Mesenchymal stem cell (in vitro differentiated cells and primary cell): ENCODE results near the gene AMPH.

ENCODE experiments used
- DNase-seq: peaks from one replicate; pipeline ENCODE4 v3.0.0-alpha.2; 2013
- H2AFZ ChIP-seq: one replicate; pipeline ENCODE4 v1.6.1; 2013; ENCODE audit warnings: low read depth, mild to moderate bottlenecking, control low read depth, inconsistent platforms, low read length, moderate library complexity
- H2AK5ac ChIP-seq: 2 replicates; pipeline ENCODE4 v1.6.1; 2013; ENCODE audit warnings: low read length, moderate library complexity, mild to moderate bottlenecking, inconsistent platforms; ENCODE audit not compliant: severe bottlenecking
- H2BK120ac ChIP-seq: one replicate; pipeline ENCODE4 v1.6.1; 2013; ENCODE audit warnings: low read depth, mild to moderate bottlenecking, inconsistent platforms, low read length, moderate library complexity
- H2BK12ac ChIP-seq, 2 experiments: one replicate each; pipeline ENCODE4 v1.6.1; 2013; ENCODE audit warnings: inconsistent platforms in 2 of 2, low read length in 2 of 2, mild to moderate bottlenecking in 2 of 2, moderate library complexity in 2 of 2, control low read depth in 1 of 2
- H2BK15ac ChIP-seq: one replicate; pipeline ENCODE4 v1.6.1; 2013; ENCODE audit warnings: mild to moderate bottlenecking, low read depth, inconsistent platforms; ENCODE audit not compliant: poor library complexity, severe bottlenecking
- H2BK5ac ChIP-seq: 2 replicates; pipeline ENCODE4 v1.6.1; 2013; ENCODE audit warnings: low read depth, mild to moderate bottlenecking, low read length, control low read depth, inconsistent platforms; ENCODE audit not compliant: poor library complexity, severe bottlenecking
- H3K14ac ChIP-seq, 2 experiments: one replicate each; pipeline ENCODE4 v1.6.1; 2013; ENCODE audit warnings: inconsistent platforms in 2 of 2, low read length in 2 of 2, control low read depth in 1 of 2, mild to moderate bottlenecking in 1 of 2, moderate library complexity in 1 of 2
- H3K18ac ChIP-seq, 2 experiments: one replicate each; pipeline ENCODE4 v1.6.1; 2013; ENCODE audit warnings: inconsistent platforms in 2 of 2, low read length in 2 of 2, control low read depth in 1 of 2, low read depth in 1 of 2, mild to moderate bottlenecking in 1 of 2
- H3K23ac ChIP-seq, 2 experiments: one replicate each; pipeline ENCODE4 v1.6.1; 2013; ENCODE audit warnings: inconsistent platforms in 2 of 2, low read length in 2 of 2, mild to moderate bottlenecking in 2 of 2, moderate library complexity in 2 of 2, control low read depth in 1 of 2
- H3K27ac ChIP-seq: 2 replicates; pipeline ENCODE4 v1.5.1; 2013; ENCODE audit warnings: mild to moderate bottlenecking, moderate library complexity, low read length, control low read depth, inconsistent platforms; ENCODE audit not compliant: poor library complexity, severe bottlenecking
- H3K27me3 ChIP-seq, 2 experiments: 2 replicates each; pipeline versions ENCODE4 v1.6.1 to v1.7.0; 2013; ENCODE audit warnings: low read length in 2 of 2, mild to moderate bottlenecking in 2 of 2, moderate library complexity in 2 of 2, control low read depth in 1 of 2, inconsistent platforms in 1 of 2; ENCODE audit not compliant: control insufficient read depth in 1 of 2, insufficient read depth in 1 of 2
- H3K36me3 ChIP-seq, 2 experiments: 2 replicates each; pipeline versions ENCODE4 v1.6.1 to v1.7.0; 2013; ENCODE audit warnings: low read length in 2 of 2, control low read depth in 1 of 2, inconsistent platforms in 1 of 2, low read depth in 1 of 2, mild to moderate bottlenecking in 1 of 2; ENCODE audit not compliant: insufficient read depth in 2 of 2, control insufficient read depth in 1 of 2
- H3K4ac ChIP-seq, 2 experiments: one replicate each; pipeline ENCODE4 v1.6.1; 2013; ENCODE audit warnings: inconsistent platforms in 2 of 2, low read length in 2 of 2, mild to moderate bottlenecking in 2 of 2, moderate library complexity in 2 of 2, control low read depth in 1 of 2, low read depth in 1 of 2
- H3K4me1 ChIP-seq: 2 replicates; pipeline ENCODE4 v1.6.1; 2013; ENCODE audit warnings: low read depth, low read length, control low read depth; ENCODE audit not compliant: control insufficient read depth, insufficient read depth
- H3K4me2 ChIP-seq: 2 replicates; pipeline ENCODE4 v1.6.1; 2013; ENCODE audit warnings: low read length, mild to moderate bottlenecking, inconsistent platforms; ENCODE audit not compliant: poor library complexity, severe bottlenecking
- H3K4me3 ChIP-seq, 2 experiments: 2 replicates each; pipeline versions ENCODE4 v1.5.1 to v1.7.0; 2013; ENCODE audit warnings: low read length in 2 of 2, mild to moderate bottlenecking in 2 of 2, control low read depth in 1 of 2, low read depth in 1 of 2; ENCODE audit not compliant: insufficient read depth in 1 of 2
- H3K79me1 ChIP-seq: replicated peaks from 2 replicates; pipeline ENCODE4 v1.6.1; 2013; ENCODE audit warnings: mild to moderate bottlenecking, control low read depth, low read length, inconsistent platforms; ENCODE audit not compliant: poor library complexity, severe bottlenecking
- H3K9ac ChIP-seq: 2 replicates; pipeline ENCODE4 v1.7.0; 2013; ENCODE audit warnings: mild to moderate bottlenecking, low read length, moderate library complexity
- H3K9me3 ChIP-seq: 2 replicates; pipeline ENCODE4 v1.7.0; 2013; ENCODE audit warnings: mild to moderate bottlenecking, low read length; ENCODE audit not compliant: control insufficient read depth
- H4K8ac ChIP-seq: one replicate; pipeline ENCODE4 v1.6.1; 2013; ENCODE audit warnings: inconsistent platforms, mild to moderate bottlenecking, low read length, moderate library complexity
- H4K91ac ChIP-seq: one replicate; pipeline ENCODE4 v1.6.1; 2013; ENCODE audit warnings: mild to moderate bottlenecking, low read length, inconsistent platforms
- WGBS: methylation state at CpG from one replicate; pipeline ENCODE4 v1.1.7; 2013; ENCODE audit warnings: mixed read lengths; 5-methylcytosine and 5-hydroxymethylcytosine counted together

The AMPH gene

GRCh38 chr7:38550836-38551235, 80.3 kb downstream of the AMPH start:
- H4K91ac ChIP-seq = no peak overlapping the region
- 64% methylated on average over 2 of the region's 3 CpGs for WGBS
- H2BK120ac ChIP-seq = no peak overlapping the region

DNA sequence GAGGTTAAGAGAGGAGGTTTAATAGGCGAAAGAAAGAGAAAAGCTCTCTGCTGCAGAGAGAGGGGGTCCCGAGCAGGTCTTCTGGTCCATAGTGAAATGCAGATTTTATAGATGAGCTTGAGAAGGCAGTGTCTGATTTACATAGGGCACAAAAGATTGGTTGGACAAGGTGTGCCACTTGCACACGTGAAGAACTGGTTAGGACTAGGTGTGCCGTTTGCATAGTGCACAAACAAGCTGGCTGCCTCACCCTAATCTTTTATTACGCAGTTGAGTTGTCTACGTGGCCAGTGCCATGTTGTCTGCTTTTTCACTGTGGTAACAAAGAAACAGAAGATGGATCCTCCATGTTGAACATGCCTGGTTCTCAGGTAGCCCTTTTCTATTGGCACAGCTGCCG, 82.6 kb downstream of the AMPH start:
- Histone ChIP-seq H3K9ac (no peak overlapping the region), H3K27me3 (no peaks in the 10 kb centered on the region), H2BK120ac (no peak overlapping the region), H3K27ac (no peak overlapping the region), H3K4me2 (no peak overlapping the region), H3K18ac (no peak overlapping the region), H3K4ac (no peak overlapping the region), H3K36me3 (no peaks in the 10 kb centered on the region), H2BK5ac (no peak overlapping the region), H3K9me3 (no peaks in the 10 kb centered on the region), H4K8ac (no peak overlapping the region), H3K79me1 (no peaks in the 10 kb centered on the region), H3K14ac (no peak overlapping the region), H2BK15ac (no peak overlapping the region), H3K4me1 (no peaks in the 10 kb centered on the region), H3K23ac (no peak overlapping the region), H4K91ac (no peak overlapping the region), H2AK5ac (no peak overlapping the region), H2AFZ (no peak overlapping the region), H3K4me3 (no peak overlapping the region), H2BK12ac (no peak overlapping the region)
- DNase-seq = no peak
- 85% methylated on average over 7 of the region's 7 CpGs for WGBS

More at GRCh38 chr7:38550836-38551235, 80.3 kb downstream of the AMPH start:
- Histone ChIP-seq H3K14ac (no peak overlapping the region), H3K4me3 (no peak overlapping the region), H3K23ac (no peak overlapping the region), H4K8ac (no peak overlapping the region), H2BK5ac (no peak overlapping the region), H3K4ac (no peak overlapping the region), H3K36me3 (no peaks in the 10 kb centered on the region), H3K79me1 (no peaks in the 10 kb centered on the region), H3K27ac (no peak overlapping the region), H3K9ac (no peak overlapping the region), H3K9me3 (no peaks in the 10 kb centered on the region), H2AK5ac (no peak overlapping the region), H2AFZ (no peak overlapping the region), H3K27me3 (no peaks in the 10 kb centered on the region), H3K4me1 (no peaks in the 10 kb centered on the region), H3K18ac (no peak overlapping the region), H3K4me2 (no peak overlapping the region), H2BK15ac (no peak overlapping the region), H2BK12ac (no peak overlapping the region)
- DNase-seq = no peak

GRCh38 chr7:38546763-38547162, 84.4 kb downstream of the AMPH start:
- no peaks in the 10 kb centered on the region for H3K79me1 ChIP-seq
- H3K14ac ChIP-seq = no peak overlapping the region
- WGBS = 52% methylated on average over 3 of the region's 4 CpGs
- no peak overlapping the region for H2BK12ac ChIP-seq
- no peak for DNase-seq
- no peaks in the 10 kb centered on the region for H3K9me3 ChIP-seq
- no peak overlapping the region for H2AK5ac ChIP-seq
- no peak overlapping the region for H4K8ac ChIP-seq
- no peak overlapping the region for H3K23ac ChIP-seq
- no peak overlapping the region for H3K4me3 ChIP-seq
- no peak overlapping the region for H2BK5ac ChIP-seq
- H3K4me1 ChIP-seq = no peaks in the 10 kb centered on the region
- no peaks in the 10 kb centered on the region for H3K36me3 ChIP-seq
- H2AFZ ChIP-seq = no peak overlapping the region
- H3K9ac ChIP-seq = no peak overlapping the region
- no peak overlapping the region for H3K18ac ChIP-seq
- no peak overlapping the region for H3K27ac ChIP-seq
- no peak overlapping the region for H4K91ac ChIP-seq
- no peak overlapping the region for H2BK120ac ChIP-seq
- no peak overlapping the region for H3K4me2 ChIP-seq
- H3K27me3 ChIP-seq = no peaks in the 10 kb centered on the region
- no peak overlapping the region for H3K4ac ChIP-seq
- H2BK15ac ChIP-seq = no peak overlapping the region

DNA sequence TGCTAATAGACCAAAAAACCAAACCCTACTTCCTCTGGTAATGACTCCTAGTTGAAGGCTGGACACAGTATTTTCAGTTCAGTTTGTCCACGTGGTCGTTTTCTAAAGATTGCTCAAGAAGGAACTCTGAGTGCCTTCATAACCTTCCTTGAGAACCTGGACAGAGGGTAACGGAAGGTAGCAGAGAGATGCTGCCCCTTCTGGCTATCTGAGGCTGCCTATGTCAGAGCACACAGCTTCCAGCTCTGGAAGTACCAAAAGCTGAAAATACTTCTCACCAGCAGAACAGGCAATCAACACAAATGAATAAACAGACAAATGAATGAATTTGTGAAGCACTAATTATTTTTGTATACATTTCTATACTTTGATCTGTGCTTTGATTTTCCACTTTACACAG, 85.2 kb downstream of the AMPH start:
- H4K91ac ChIP-seq = no peak overlapping the region
- H2BK12ac ChIP-seq = no peak overlapping the region
- no peak for DNase-seq
- no peak overlapping the region for H2AK5ac ChIP-seq
- H3K14ac ChIP-seq = no peak overlapping the region
- H3K36me3 ChIP-seq = no peaks in the 10 kb centered on the region
- no peaks in the 10 kb centered on the region for H3K4me1 ChIP-seq
- no peak overlapping the region for H2BK5ac ChIP-seq
- no peak overlapping the region for H4K8ac ChIP-seq
- H2AFZ ChIP-seq = no peak overlapping the region
- no peak overlapping the region for H3K23ac ChIP-seq
- no peak overlapping the region for H3K9ac ChIP-seq
- H3K18ac ChIP-seq = no peak overlapping the region
- H3K4me3 ChIP-seq = no peak overlapping the region
- no peak overlapping the region for H2BK120ac ChIP-seq
- H3K27me3 ChIP-seq = no peaks in the 10 kb centered on the region
- no peaks in the 10 kb centered on the region for H3K9me3 ChIP-seq
- no peak overlapping the region for H3K4me2 ChIP-seq
- 80% methylated on average over 3 of the region's 3 CpGs for WGBS
- no peaks in the 10 kb centered on the region for H3K79me1 ChIP-seq
- no peak overlapping the region for H3K27ac ChIP-seq
- no peak overlapping the region for H2BK15ac ChIP-seq
- no peak overlapping the region for H3K4ac ChIP-seq
